Uterus (tissue), 2 donors: ENCODE results near the gene TRAPPC12.

Experiments
- POLR2A ChIP-seq, 2 donors: fragments of 450-650 bp; IDR thresholded peaks; one replicate each; pipeline ENCODE4 v1.6.1; 2016; ENCODE audit warnings: antibody characterized with exemption in 2 of 2, mild to moderate bottlenecking in 1 of 2, moderate library complexity in 1 of 2
- TF ChIP-seq, protein P1 (sequence below), 4 experiments: fragments of 200-600 bp in 2 of 4; fragments of 450-650 bp in 2 of 4; sonication (generic) in 2 of 4; IDR thresholded peaks; one replicate each; pipeline ENCODE4 v1.5.1; 2016 to 2019; ENCODE audit warnings: antibody characterized with exemption in 4 of 4, mild to moderate bottlenecking in 2 of 4, moderate library complexity in 1 of 4

DNA sequence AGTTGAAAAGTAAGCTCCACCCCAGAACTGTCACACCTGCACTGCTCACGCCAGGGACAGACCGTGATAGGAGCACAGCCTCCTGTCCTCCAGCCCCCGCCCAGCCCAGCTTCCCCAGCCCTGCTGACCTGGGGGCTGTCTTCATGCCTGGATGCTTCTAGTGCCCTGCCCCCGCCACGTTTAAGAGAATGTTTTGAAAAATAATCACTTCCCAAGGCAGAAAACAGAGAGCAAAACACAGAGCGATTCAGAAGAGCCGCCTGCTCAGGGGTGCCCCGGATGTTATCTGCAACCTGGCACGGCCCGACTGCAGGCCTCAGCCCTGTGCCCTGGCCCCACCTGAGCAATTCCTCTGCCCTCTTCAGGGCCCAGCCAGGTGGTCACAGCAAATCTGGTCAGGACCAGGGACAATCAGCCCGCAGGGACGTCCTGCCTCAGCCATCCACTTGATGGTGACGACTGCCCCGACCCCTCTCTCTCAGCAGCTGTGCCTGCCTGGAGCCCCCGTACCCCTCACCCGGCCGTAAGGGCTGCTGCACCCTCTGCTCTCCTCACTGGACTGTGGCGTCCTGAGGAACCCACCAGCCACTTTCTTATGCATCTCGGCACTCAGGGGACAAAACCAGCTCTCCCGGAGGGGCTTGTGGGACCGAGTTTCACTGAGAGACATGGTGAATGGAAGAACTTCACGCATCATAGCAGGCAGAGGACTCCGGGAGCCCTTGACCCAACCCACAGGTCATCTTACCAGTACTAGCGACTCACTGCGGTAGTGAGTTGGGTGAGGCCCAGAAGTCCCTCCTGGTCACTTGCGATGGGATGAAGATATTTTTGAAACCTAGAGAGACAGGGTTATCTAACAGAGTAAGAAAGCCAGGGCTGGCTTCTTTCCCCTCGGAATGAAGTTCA lies 109.6 kb downstream of the TRAPPC12 start:
- TF ChIP-seq, protein P1, sequence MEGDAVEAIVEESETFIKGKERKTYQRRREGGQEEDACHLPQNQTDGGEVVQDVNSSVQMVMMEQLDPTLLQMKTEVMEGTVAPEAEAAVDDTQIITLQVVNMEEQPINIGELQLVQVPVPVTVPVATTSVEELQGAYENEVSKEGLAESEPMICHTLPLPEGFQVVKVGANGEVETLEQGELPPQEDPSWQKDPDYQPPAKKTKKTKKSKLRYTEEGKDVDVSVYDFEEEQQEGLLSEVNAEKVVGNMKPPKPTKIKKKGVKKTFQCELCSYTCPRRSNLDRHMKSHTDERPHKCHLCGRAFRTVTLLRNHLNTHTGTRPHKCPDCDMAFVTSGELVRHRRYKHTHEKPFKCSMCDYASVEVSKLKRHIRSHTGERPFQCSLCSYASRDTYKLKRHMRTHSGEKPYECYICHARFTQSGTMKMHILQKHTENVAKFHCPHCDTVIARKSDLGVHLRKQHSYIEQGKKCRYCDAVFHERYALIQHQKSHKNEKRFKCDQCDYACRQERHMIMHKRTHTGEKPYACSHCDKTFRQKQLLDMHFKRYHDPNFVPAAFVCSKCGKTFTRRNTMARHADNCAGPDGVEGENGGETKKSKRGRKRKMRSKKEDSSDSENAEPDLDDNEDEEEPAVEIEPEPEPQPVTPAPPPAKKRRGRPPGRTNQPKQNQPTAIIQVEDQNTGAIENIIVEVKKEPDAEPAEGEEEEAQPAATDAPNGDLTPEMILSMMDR (IDR thresholded peaks at IDR 0.05), result no peak
- no peak for TF ChIP-seq POLR2A (IDR thresholded peaks at IDR 0.05)
